Measurements from ENCODE around the gene MNAT1. TPM values are rescaled to one million over a fixed set of nuclear protein-coding genes. Genes with fewer than 3 reads are reported as not detected.
"Not testable (repeated sequence)": the region's sequence is repeated elsewhere in the genome, so short reads cannot be mapped to it uniquely, and the experiment has no call there.

The MNAT1 gene
- total RNA-seq, 2 donors from 2014 or later = 16.1 to 19.5 TPM

- no peaks in the 10 kb centered on the region for H3K9me3 ChIP-seq (ENCODE audit: control insufficient read depth, low read length, poor library complexity, severe bottlenecking)
- H3K27ac Mint-ChIP-seq = no peak overlapping the region
- peaks cover 5% of the 10 kb centered on the region for H3K36me3 Mint-ChIP-seq (ENCODE audit: low read depth)
- H3K4me3 Mint-ChIP-seq = no peak overlapping the region
- no peaks in the 10 kb centered on the region for H3K27me3 Mint-ChIP-seq
- H3K4me1 Mint-ChIP-seq = peaks cover 5% of the 10 kb centered on the region
- DNase-seq (no peak), ATAC-seq (no peak)
Measured at GRCh38 chr14:60840313-60840712, 105.8 kb downstream of the MNAT1 start.

- H3K4me3 Mint-ChIP-seq = no peak overlapping the region
- no peaks in the 10 kb centered on the region for H3K27me3 Mint-ChIP-seq
- H3K9me3 ChIP-seq (ENCODE audit: control insufficient read depth, low read length, poor library complexity, severe bottlenecking) = peaks cover 7% of the 10 kb centered on the region
- DNase-seq (no peak), ATAC-seq (no peak)
- peaks cover 5% of the 10 kb centered on the region for H3K4me1 Mint-ChIP-seq
- no peak overlapping the region for H3K27ac Mint-ChIP-seq
- H3K36me3 Mint-ChIP-seq (ENCODE audit: low read depth) = peaks cover 4% of the 10 kb centered on the region
Measured at GRCh38 chr14:60845523-60845922, 111.0 kb downstream of the MNAT1 start.

GRCh38 chr14:60848066-60848465 lies 113.5 kb downstream of the MNAT1 start:
- H3K27me3 Mint-ChIP-seq = no peaks in the 10 kb centered on the region
- H3K36me3 Mint-ChIP-seq (ENCODE audit: low read depth) = peaks cover 5% of the 10 kb centered on the region
- peaks cover 7% of the 10 kb centered on the region for H3K9me3 ChIP-seq (ENCODE audit: control insufficient read depth, low read length, poor library complexity, severe bottlenecking)
- no peak overlapping the region for H3K4me3 Mint-ChIP-seq
- ATAC-seq (no peak), DNase-seq (no peak)
- no peak overlapping the region for H3K27ac Mint-ChIP-seq
- H3K4me1 Mint-ChIP-seq = no peaks in the 10 kb centered on the region

GRCh38 chr14:60851692-60852091 lies 117.1 kb downstream of the MNAT1 start:
- not testable (repeated sequence) for H3K36me3 Mint-ChIP-seq (ENCODE audit: low read depth); H3K27me3 Mint-ChIP-seq; ATAC-seq; DNase-seq; H3K4me3 Mint-ChIP-seq; H3K9me3 ChIP-seq (ENCODE audit: control insufficient read depth, low read length, poor library complexity, severe bottlenecking); H3K27ac Mint-ChIP-seq; H3K4me1 Mint-ChIP-seq

GRCh38 chr14:60856111-60856510 lies 121.5 kb downstream of the MNAT1 start:
- no peak for ATAC-seq
- Mint-ChIP-seq H3K36me3 (ENCODE audit: low read depth) (peaks cover 6% of the 10 kb centered on the region), H3K4me3 (no peak overlapping the region), H3K4me1 (no peaks in the 10 kb centered on the region), H3K27ac (no peak overlapping the region), H3K27me3 (no peaks in the 10 kb centered on the region)
- H3K9me3 ChIP-seq (ENCODE audit: control insufficient read depth, low read length, poor library complexity, severe bottlenecking) = no peaks in the 10 kb centered on the region
- no peak for DNase-seq

GRCh38 chr14:60859525-60859924 lies 125.0 kb downstream of the MNAT1 start:
- ATAC-seq (no peak), DNase-seq (no peak)
- no peak overlapping the region for H3K27ac Mint-ChIP-seq
- peaks cover 2% of the 10 kb centered on the region for H3K4me1 Mint-ChIP-seq
- no peaks in the 10 kb centered on the region for H3K36me3 Mint-ChIP-seq (ENCODE audit: low read depth)
- no peaks in the 10 kb centered on the region for H3K27me3 Mint-ChIP-seq
- H3K9me3 ChIP-seq (ENCODE audit: control insufficient read depth, low read length, poor library complexity, severe bottlenecking) = no peaks in the 10 kb centered on the region
- H3K4me3 Mint-ChIP-seq = no peak overlapping the region

- no peak for DNase-seq
- Mint-ChIP-seq H3K4me1 (peaks cover 2% of the 10 kb centered on the region), H3K36me3 (ENCODE audit: low read depth) (no peaks in the 10 kb centered on the region), H3K4me3 (no peak overlapping the region), H3K27me3 (no peaks in the 10 kb centered on the region), H3K27ac (no peak overlapping the region)
- H3K9me3 ChIP-seq (ENCODE audit: control insufficient read depth, low read length, poor library complexity, severe bottlenecking) = no peaks in the 10 kb centered on the region
- no peak for ATAC-seq
Measured at GRCh38 chr14:60861545-60862140, 127.1 kb downstream of the MNAT1 start.

- H3K9me3 ChIP-seq (ENCODE audit: control insufficient read depth, low read length, poor library complexity, severe bottlenecking) = no peaks in the 10 kb centered on the region
- Mint-ChIP-seq H3K27me3 (no peaks in the 10 kb centered on the region), H3K4me1 (peaks cover 2% of the 10 kb centered on the region)
Measured at GRCh38 chr14:60862283-60862682, 127.7 kb downstream of the MNAT1 start.

GRCh38 chr14:60863249-60863648 lies 128.7 kb downstream of the MNAT1 start:
- ATAC-seq (no peak), DNase-seq (no peak)
- H3K9me3 ChIP-seq (ENCODE audit: control insufficient read depth, low read length, poor library complexity, severe bottlenecking) = no peaks in the 10 kb centered on the region
- H3K27ac Mint-ChIP-seq = no peak overlapping the region
- H3K36me3 Mint-ChIP-seq (ENCODE audit: low read depth) = no peaks in the 10 kb centered on the region
- H3K4me3 Mint-ChIP-seq = no peak overlapping the region
- H3K4me1 Mint-ChIP-seq = peaks cover 2% of the 10 kb centered on the region
- H3K27me3 Mint-ChIP-seq = no peaks in the 10 kb centered on the region

More at GRCh38 chr14:60862283-60862682, 127.7 kb downstream of the MNAT1 start:
- no peaks in the 10 kb centered on the region for H3K36me3 Mint-ChIP-seq (ENCODE audit: low read depth)
- DNase-seq (no peak), ATAC-seq (no peak)
- no peak overlapping the region for H3K27ac Mint-ChIP-seq
- no peak overlapping the region for H3K4me3 Mint-ChIP-seq

- no peak for ATAC-seq
Measured at GRCh38 chr14:60865378-60866127, 131.0 kb downstream of the MNAT1 start.

GRCh38 chr14:60867503-60868172 lies 133.1 kb downstream of the MNAT1 start:
- ATAC-seq = no peak

More at GRCh38 chr14:60865378-60866127, 131.0 kb downstream of the MNAT1 start:
- peaks cover 2% of the 10 kb centered on the region for H3K4me1 Mint-ChIP-seq
- H3K36me3 Mint-ChIP-seq (ENCODE audit: low read depth) = no peaks in the 10 kb centered on the region
- no peak for DNase-seq
- no peak overlapping the region for H3K27ac Mint-ChIP-seq
- H3K27me3 Mint-ChIP-seq = no peaks in the 10 kb centered on the region
- H3K9me3 ChIP-seq (ENCODE audit: control insufficient read depth, low read length, poor library complexity, severe bottlenecking) = no peaks in the 10 kb centered on the region
- H3K4me3 Mint-ChIP-seq = no peak overlapping the region

GRCh38 chr14:60878121-60878520 lies 143.6 kb downstream of the MNAT1 start:
- peaks cover 15% of the 10 kb centered on the region for H3K36me3 Mint-ChIP-seq (ENCODE audit: low read depth)
- H3K9me3 ChIP-seq (ENCODE audit: control insufficient read depth, low read length, poor library complexity, severe bottlenecking) = no peaks in the 10 kb centered on the region
- H3K4me3 Mint-ChIP-seq = no peak overlapping the region
- no peak for ATAC-seq
- no peak overlapping the region for H3K27ac Mint-ChIP-seq
- DNase-seq = no peak
- peaks cover 3% of the 10 kb centered on the region for H3K4me1 Mint-ChIP-seq
- no peaks in the 10 kb centered on the region for H3K27me3 Mint-ChIP-seq

More at GRCh38 chr14:60867503-60868172, 133.1 kb downstream of the MNAT1 start:
- H3K4me1 Mint-ChIP-seq = no peaks in the 10 kb centered on the region
- DNase-seq = no peak
- H3K27me3 Mint-ChIP-seq = no peaks in the 10 kb centered on the region
- H3K36me3 Mint-ChIP-seq (ENCODE audit: low read depth) = no peaks in the 10 kb centered on the region
- H3K27ac Mint-ChIP-seq = peak overlapping the region; percentile 19
- no peak overlapping the region for H3K4me3 Mint-ChIP-seq
- H3K9me3 ChIP-seq (ENCODE audit: control insufficient read depth, low read length, poor library complexity, severe bottlenecking) = no peaks in the 10 kb centered on the region

GRCh38 chr14:60878536-60878935 lies 144.0 kb downstream of the MNAT1 start:
- Mint-ChIP-seq H3K36me3 (ENCODE audit: low read depth) (peaks cover 15% of the 10 kb centered on the region), H3K4me1 (peaks cover 3% of the 10 kb centered on the region), H3K4me3 (no peak overlapping the region), H3K27me3 (no peaks in the 10 kb centered on the region), H3K27ac (no peak overlapping the region)
- ATAC-seq (no peak), DNase-seq (no peak)
- no peaks in the 10 kb centered on the region for H3K9me3 ChIP-seq (ENCODE audit: control insufficient read depth, low read length, poor library complexity, severe bottlenecking)
